Panc1 (cell line): ENCODE measurements around the gene TTLL10.
A peak's percentile ranks its signal among the peaks of the same experiment; 100 is the strongest.

ENCODE experiments used
- POLR2AphosphoS5 ChIP-seq: IDR thresholded peaks from 2 replicates; pipeline ENCODE4 v1.6.1; 2012; ENCODE audit warnings: mild to moderate bottlenecking, low read depth, low read length, moderate library complexity
- TF ChIP-seq, protein P1 (sequence below): fragments of 450-650 bp; IDR thresholded peaks from 2 replicates; pipeline ENCODE4 v1.5.1; 2017; ENCODE audit warnings: mild to moderate bottlenecking

DNA sequence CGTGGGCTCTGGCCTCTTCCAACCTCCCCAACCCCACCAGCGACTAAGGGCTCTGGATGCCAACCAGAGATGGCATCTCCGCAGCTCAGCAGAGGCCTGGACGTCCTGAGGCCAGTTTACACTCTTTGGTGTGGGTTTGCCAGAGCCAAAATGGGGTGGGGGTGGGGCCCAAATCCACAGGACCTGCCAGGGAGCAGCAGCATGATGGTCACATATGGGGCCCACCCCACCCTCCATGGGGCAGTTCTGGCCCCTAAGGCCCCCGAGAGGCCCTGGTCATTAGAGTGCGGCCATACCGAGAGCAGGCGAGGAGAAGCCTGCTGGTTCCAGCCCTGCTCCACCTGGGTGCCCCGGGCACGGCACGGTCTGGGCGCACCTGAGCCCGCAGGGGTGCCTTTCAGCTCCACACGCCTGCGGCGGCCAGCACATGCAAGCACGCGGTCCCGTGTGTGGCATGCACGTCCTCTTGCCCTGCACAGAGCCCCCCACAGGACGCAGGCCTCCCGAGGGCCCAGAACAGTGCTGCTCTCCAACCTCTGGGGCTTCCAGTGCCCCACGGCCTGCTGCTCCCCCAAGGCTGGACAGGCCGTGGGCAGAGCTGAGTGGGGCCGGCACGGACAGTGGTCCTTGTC, 68.0 kb downstream of the TTLL10 start:
- TF ChIP-seq, protein P1, sequence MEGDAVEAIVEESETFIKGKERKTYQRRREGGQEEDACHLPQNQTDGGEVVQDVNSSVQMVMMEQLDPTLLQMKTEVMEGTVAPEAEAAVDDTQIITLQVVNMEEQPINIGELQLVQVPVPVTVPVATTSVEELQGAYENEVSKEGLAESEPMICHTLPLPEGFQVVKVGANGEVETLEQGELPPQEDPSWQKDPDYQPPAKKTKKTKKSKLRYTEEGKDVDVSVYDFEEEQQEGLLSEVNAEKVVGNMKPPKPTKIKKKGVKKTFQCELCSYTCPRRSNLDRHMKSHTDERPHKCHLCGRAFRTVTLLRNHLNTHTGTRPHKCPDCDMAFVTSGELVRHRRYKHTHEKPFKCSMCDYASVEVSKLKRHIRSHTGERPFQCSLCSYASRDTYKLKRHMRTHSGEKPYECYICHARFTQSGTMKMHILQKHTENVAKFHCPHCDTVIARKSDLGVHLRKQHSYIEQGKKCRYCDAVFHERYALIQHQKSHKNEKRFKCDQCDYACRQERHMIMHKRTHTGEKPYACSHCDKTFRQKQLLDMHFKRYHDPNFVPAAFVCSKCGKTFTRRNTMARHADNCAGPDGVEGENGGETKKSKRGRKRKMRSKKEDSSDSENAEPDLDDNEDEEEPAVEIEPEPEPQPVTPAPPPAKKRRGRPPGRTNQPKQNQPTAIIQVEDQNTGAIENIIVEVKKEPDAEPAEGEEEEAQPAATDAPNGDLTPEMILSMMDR, result no peak
- 0 out of 2 replicates have a peak, but pooled peaks have one; percentile 24 for TF ChIP-seq POLR2AphosphoS5
